ENCODE measurements around the gene EGR4.

- no peak for TF ChIP-seq CTCF (IDR thresholded peaks at IDR 0.05; ENCODE audit: insufficient read depth, low read depth, low read length)
- no peak for TF ChIP-seq EZH2 (IDR thresholded peaks at IDR 0.05; ENCODE audit: insufficient read depth, low read length)
Observed at GRCh38 chr2:73267008-73267407, 26.3 kb downstream of the EGR4 start.

Data from astrocyte (in vitro differentiated cells and primary cell).